HL-60/S4 (cell line): ENCODE results near the gene KCNIP3.
"Not testable (repeated sequence)": the region's sequence is repeated elsewhere in the genome, so short reads cannot be mapped to it uniquely, and the experiment has no call there.

Experiments used
- in situ Hi-C: fragments of 300-500 bp; cut with MboI; formaldehyde crosslinking; loops from 2 replicates; pipeline ENCODE4 v1.14.3; 2022; ENCODE audit warnings: low sequenced_read_pairs

The KCNIP3 gene

DNA sequence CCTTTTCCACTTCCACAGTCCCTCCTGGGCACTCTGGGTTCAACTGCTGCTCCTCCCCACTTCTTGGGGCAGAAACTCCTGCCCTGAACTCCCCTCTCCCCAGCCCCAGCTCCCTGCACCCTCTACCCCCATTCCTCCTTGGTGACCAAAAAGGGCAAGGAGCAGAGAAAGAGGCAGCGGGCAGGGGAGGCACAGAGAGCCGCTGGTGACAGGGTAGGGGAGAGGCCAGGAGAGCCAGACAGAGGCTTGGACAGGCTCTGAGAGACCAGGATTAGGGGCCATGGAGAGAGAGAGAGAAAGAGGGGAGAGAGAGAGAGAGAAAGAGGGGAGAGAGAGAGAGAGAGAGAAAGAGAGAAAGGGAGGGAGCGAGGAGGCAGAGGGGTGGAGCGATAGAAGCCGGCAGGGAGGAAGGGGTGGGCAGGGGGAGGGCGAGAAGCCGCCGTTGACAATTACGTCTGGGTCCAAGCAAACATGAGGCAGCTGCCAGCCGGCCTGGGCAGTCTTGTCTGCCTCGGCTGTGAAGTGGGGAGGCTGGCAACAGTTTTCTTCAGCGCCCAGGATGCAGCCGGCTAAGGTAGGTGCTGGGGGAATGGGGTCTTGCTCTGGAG is at the start of gene KCNIP3:
Gene KCNIP3, plus strand, starts transcription at position 468 of the 608 bp plus-strand sequence. Its CDS starts 92 bp downstream, at position 560.
- in situ Hi-C loops, result no loop called here

DNA sequence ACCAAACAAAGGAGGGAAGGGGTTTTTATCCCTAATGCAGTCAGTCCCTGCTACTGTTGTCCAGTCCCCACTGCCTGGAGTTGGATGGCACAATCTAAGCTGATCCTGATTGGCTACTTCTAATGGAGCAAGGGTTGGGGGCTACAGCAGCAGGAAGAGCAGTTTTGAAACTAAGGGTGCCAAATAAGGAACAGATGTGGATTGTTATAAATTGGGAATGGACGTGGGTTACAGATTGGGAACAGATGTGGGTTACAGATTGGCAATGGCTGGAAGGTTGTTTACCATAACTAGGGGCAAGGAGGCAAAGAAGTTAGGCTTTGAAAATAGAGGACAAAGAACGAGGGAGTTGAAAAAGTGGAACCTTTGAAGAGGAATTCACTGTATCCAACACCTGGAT is 38.9 kb upstream of the KCNIP3 start:
- in situ Hi-C loops, result no loop called here

DNA sequence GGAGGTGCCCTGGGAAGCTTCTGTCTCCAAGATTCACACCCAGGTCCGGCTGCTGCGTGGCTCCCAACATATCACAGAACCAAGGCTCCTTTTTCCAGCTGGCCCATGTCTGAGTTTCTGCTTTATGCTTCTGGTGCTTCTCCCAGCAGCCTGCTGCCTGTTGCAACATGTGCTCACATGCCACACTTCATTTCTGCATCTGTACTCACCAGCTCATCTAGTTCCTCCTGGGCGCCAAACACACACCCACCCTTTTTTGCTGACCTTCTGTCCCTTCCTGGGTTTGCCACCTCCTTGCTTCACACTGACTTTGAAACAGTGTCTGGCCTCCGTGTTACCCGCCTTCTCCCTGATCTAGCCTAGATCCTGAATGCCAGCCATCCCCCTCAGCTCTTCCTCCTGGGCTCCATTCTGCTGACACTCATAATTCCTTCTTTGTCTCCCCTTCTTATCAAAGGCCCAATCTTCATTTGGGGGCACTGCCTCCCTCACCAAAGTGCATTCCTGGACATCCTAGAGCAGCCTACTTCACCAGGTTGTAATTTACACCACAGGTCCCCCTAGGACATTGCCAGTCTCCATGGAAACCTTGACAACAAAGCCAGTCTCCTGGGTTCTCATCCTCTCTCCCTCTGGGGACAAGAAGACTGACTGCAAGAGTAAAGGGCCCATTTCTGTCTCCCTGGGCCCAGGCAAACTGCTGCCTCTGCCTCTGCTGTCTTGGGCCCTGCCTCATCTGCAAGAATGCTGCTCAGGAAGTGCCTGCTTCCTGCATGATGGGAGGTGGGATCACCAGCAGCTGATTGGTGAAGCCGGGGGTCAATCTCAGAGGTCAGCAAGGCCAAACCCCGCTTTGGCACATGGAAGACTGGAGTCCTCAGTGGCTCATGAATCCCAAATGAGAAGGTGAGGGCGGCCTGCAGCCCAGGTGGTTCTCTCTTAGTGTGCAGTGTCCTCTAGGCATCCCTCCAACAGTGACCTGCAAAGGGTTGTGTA is 36.8 kb upstream of the KCNIP3 start:
- in situ Hi-C loops, result no loop called here

DNA sequence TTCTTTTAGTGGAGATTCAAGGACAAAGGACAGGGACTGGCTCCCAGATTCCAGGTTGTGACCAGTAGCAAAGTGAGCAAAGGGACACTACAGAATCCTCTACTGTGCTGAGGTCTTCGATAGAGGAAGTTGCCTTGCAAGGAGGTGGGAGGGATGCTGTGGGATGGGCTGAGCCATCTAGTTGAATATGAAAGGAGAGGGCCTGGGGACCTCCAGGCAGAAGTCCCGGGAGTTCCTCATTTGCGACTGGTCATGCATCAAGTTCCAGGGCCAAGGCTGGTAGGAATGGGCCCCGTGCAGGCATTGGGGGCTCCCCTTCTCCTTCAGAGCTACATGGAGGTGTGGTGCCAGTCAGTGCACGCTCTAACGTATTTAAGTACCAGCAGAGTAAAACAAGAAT is 35.5 kb upstream of the KCNIP3 start:
- in situ Hi-C loops, result no loop called here

DNA sequence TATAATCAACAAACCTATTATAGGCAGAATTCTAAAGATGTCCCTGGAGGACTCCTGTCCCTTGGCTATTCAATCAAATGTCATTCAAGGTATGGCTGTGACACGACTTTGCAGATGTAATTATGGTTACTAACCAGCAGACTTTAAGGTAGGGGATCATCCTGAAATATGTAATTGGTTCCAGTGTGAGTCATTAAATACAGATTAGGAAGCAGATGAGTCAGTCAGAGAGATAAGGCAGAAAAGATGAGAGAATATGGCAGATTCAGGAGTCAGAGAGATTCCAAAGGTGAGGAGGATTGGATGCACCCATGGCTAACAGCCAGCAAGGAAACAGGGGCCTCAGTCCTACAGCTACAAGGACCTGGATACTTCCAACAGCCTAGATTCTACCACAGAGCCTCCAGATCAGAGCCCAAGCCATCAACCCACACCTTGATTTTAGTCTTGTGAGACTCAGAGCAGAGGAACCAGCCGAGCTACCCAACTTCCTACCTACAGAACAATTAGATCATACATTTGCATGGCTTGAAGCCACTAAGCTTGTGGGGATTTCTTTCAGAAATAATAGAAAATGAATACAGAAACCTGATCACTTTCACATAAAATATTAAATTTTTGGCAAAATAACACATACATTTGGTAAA is 34.1 kb upstream of the KCNIP3 start:
- in situ Hi-C loops, result no loop called here

DNA sequence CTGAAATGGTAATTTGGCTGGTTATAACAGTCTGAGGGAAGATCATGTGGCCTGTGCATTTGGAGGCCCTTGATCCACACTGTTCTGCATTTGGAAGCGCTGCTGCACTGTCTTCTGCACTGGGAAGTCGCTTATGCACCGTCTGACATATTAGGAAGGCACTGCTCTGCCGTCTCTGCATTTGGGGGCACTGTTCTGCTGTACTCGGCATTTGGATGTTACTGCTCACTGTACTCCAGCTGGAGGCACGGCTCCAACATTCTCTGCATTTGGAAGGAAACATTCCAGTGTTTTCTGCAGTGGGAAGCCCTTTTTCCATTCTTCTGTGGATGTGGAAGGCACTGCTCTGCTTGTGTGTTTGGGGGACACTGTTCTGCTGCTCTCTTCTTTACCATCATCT is 32.5 kb upstream of the KCNIP3 start:
- in situ Hi-C loops, result no loop called here

DNA sequence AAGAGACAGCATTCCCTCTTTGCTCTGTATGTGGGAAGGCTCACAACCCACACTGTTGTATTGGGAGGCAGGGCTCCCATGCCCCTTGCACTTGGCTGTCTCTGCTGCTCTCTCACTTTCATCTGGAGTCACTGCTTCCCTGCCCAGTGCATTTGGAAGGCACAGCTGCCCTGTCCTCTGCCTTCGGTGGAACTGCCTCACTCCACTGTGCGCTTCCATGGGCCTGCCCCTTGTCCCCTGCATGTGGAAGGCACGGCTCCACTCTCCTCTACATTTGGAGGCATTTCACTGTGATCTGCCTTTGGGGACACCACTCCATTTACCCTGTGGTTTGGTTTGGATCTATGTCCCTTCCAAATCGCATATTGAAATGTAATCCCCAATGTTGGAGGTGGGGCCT is 32.0 kb upstream of the KCNIP3 start:
- in situ Hi-C loops, result no loop called here

DNA sequence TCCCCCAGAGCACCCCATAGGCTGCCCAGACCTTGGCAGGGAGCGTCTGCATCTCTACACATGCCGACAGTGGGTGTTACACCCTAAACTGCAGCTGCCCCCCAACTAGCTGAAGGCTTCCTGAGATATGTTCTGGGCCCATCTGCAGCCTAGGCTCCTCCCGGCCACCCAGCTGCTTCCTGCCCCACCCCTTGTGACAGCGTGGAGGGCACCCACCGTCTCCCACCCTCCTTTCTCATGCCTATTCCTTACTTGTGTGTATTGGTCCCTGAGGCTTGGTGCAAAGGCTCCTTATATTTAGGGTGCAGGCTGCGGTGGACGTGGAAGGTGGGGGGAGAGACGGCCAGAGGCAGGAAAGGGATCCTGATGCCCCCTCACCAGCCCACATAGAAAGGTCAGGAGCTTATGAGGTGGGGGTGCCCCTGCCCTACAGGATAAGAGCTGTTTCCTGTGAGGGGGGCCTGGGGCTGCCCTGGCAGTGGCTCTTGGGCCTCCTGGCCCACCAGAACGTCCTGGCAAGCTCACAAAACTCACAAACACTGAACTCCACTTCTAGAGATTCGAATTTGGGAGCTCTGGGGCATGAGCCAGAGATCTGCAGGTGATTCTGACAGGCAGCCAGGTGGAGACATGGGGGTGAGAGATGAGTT is 30.2 kb upstream of the KCNIP3 start:
- in situ Hi-C loops, result no loop called here

DNA sequence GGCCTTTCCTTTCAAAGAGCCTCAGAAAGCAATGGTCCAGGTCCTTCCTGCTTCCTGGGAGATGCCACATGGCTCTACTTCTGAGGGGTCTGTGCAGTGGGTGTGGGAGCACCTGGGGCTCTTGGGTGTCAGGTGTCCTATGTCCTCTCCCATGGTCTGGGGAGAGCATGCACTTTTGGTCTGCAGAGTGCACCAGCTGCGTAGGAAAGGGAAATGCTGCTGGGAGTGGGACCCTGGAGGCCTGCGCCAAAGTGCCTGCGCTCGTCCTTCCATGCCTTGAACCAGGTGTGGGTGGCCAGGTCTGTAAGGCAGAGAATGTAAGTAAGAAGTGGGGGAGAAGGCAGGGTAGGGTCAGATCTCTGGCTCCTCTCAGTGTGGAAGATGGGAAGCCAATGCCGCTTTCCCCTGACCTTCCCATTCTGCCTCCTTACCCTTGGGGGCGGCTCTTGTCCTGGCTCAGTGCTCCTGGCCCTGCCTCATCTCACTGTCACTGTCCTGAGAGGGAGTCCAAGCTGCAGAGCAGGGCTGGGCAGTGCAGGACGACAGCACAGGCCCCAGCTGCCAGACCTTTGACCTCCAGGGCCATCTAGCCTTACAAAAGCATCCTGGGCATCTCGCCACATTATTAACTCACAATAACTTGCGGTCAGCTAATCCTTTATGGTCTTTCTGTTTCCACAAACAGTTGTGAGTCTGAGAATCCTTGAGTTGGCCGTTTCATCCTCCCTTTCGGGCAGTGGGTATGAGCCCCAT is 29.5 kb upstream of the KCNIP3 start:
- in situ Hi-C loops, result no loop called here

DNA sequence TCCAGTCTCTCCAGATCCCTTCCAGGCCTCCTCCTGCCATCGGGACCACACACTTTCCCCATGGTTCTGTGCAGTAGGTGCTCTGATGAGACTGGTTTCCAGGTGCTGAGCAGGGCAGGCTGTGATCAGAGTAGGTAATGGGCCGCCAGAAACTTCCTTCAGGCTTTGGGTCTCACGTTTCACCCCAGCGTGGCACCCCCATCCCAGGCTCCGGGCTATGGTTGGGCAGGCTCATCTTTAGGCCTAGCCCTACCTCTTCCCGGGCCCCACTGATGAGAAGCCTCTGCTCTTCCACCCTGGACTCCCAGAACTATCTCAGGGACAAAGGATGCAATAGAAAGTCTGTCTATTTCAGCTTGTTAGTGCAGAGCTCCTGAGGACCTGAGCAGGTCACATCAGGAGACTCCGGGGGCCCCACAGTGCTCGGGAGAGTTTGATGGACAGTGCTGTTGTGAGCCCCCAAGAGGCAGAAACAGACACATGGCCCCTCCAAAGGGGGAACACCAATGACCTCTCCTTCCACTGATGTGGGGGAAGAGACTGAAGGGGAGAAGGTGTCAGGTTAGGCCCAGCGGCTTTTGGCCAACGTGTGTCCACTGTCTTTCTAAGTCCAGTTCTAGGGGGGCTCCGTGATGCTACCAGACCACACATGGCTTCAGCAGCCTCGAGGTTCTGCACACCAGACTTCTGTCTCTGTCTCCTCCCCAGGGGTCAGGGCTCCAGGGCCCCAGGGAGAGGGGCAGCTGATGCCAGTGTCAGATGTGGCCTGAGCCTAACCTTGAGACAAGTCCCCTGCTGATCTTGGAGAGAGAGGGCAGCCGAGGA is 28.7 kb upstream of the KCNIP3 start:
- in situ Hi-C loops, result no loop called here

DNA sequence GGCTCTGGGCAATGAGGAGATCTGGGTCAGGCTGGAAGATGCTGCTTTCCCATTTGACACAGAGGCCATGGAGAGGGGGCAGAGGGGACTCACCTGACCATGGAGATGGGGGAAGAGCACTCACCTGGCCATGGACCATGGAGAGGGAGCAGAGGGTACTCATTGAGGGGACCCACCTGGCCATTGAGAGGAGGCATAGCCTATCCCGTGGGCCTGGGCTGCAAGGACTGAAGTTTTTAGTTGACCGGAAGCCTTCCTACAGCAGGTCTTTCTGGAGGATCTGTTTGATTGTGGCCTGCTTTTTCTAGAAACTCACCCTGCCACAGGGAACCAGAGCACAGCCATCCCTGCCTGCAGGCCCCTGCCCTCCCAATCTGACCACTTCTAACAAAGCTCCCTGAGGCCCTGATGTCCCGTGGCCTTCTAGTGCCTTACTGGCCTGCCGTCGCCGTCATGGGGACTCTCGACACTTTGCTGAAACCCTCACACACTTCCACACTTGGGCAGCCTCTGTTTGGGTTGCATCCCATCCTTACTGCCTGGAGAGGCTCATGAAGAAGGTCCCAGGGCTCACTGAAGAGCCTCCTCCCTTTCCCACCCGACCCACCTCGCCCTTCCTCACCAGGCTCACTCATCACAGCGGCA is 28.0 kb upstream of the KCNIP3 start:
- in situ Hi-C loops, result no loop called here

DNA sequence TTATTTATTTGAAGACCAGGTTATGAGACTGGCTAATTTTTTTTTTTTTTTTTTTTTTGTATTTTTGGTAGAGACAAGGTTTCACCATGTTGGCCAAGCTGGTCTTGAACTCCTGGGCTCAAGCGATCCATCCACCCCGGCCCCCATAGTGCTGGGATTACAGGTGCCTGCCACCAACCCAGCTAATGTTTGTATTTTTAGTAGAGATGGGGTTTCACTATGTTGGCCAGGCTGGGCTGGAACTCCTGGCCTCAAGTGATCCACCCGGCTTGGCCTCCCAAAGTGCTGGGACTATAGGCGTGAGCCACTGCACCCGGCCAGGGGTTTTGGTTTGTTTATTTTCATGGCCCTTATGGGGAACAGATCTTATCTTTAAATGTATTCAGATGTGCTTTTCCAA is 27.4 kb upstream of the KCNIP3 start:
- in situ Hi-C loops, result not testable (repeated sequence)

DNA sequence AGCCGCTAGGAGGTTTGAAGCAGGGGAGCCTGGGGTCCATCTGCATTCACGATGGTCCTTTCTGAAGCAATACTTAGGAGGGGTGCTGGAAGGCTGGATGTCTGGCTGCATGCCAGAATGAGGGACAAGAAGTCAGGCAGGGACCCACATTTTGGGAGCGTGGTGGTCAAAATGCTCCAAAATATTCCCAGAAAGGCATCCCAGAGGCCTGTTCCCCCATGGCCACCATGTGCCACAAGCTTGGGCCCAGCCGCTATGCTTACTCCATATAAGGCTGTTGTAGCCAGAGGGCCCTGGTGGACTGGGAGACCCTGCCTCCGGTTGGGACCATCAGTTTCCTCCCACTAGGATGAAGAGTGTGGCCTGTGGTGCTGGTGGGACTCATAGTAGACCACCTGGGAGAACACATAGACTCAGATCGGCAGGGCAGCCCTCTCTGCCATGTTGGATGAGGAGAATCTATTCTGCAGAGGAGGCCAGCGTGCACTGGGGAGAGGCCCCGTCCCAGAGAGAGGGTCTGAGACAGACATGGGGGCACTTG is 26.5 kb upstream of the KCNIP3 start:
- in situ Hi-C loops, result no loop called here

DNA sequence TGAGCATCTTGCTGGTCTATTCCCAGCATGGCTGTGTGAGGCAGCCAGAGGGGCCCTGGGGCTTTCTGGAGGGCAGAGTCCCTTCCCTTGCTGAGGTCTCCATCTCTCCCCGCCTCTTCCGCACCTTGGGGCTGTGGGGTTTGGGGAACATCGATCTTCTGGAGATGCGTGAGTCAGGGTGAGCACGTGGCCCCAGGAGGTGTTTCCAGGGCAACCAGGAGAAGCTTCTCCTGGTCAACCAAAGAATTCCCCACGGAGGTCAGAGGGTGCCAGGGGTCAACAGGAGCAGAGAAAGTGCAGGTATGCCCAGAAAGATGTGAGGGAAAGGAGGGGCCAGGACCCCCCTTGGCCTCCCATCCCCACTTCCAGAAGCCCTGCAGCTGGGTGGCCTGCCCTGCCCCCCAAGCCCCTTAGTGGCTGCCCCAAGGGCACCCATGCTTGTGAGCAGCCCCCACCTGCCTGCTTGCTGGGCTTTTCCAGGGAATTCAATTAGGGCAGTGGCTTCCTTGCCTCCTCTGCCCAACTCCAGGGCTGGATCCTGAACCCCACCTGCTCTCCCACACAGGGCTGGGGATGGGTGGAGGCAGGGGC is 25.7 kb upstream of the KCNIP3 start:
- in situ Hi-C loops, result no loop called here

DNA sequence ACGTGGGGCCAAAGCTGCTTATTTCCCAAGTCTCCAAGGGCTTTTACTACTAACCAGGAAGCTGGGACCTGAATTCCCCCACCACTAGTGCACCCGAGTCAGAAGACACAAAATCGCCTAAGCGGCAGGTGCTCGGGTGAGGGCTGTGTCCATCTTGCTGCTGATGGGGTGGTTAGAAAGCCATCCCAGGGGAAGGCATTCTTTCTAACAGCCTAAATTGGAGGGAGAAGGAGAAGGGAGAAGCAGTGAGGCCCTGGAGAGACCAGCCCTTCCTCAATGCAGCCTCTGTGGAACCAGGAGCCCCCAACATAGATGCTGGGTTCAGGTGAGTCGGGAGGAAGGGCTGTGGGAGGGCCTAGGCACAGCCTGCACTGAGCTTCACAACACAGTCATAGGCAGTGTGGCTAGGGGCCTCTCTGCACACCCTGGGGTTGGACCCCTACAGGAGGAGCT is 24.8 kb upstream of the KCNIP3 start:
- in situ Hi-C loops, result no loop called here

DNA sequence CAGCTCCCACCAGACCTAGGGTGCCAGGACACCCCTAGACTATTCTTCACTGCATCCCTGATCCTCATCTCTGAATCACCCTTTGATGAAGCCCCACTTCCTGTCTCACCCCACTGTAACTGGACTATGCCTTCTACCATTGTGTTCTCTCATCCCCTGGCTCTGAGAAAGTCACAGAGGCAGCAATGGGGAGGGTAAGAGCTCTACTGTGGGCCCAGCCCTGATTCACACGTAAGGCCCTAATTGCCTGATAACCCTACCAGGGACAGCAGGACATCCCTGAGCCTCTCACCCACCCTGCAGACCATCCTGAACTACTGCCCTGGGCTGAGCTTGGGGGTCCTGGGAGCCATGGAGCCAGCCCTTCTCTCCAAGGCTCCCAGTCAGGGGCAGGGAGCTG is 24.4 kb upstream of the KCNIP3 start:
- in situ Hi-C loops, result no loop called here

DNA sequence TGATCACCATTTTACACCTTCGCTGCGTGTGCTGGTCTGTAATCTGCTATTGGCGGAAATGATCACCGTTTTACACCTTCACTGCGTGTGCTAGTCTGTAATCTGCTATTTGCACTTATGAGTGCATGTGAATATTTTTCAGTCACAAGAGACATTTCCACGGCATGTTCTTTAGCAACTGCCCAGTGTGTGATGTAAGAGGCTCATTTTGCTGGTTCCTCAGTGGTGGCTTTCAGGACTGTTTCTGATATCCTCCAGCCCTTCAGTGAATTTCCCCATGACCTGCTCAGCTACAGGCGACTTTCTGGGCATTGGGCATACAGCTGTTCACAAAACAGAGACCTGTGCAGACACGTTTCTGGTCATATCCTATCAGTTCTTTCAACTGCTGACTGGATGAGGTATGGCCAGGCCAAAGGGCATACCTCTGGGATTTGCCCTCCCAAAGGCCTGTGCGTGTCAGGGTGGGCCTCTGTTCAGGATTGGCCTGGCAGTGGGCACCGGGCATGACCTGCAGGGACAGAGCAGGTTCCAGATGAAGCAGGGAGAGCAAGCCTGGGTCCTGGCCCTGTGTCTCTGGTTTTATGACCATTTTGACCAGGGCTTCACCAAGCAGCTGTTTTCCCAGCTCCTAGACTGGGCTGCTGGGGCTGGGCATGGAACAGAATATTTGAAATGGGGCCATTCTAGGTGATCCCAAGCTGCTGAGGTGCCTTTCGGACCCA is 23.4 kb upstream of the KCNIP3 start:
- in situ Hi-C loops, result no loop called here
